Activated naive CD8-positive, alpha-beta T cell treated with anti-CD3 and anti-CD28 coated beads for 36 hours (primary cell): ENCODE data around the gene LSM12. TPM values are rescaled to one million over a fixed set of nuclear protein-coding genes. Genes with fewer than 3 reads are reported as not detected.

ENCODE experiments used
- DNase-seq: peaks from one replicate; pipeline ENCODE4 v3.0.0; 2021
- H3K27ac Mint-ChIP-seq: one replicate; pipeline ENCODE4 v1.8.0; 2022; ENCODE audit warnings: mild to moderate bottlenecking, moderate library complexity, mixed read lengths
- H3K27me3 Mint-ChIP-seq: one replicate; pipeline ENCODE4 v1.8.0; 2022; ENCODE audit warnings: mild to moderate bottlenecking, mixed read lengths
- H3K36me3 Mint-ChIP-seq: one replicate; pipeline ENCODE4 v1.8.0; 2021; ENCODE audit warnings: mild to moderate bottlenecking, mixed read lengths
- H3K4me1 Mint-ChIP-seq: one replicate; pipeline ENCODE4 v1.8.0; 2021; ENCODE audit warnings: mixed read lengths
- H3K4me3 Mint-ChIP-seq: one replicate; pipeline ENCODE4 v1.8.0; 2022; ENCODE audit warnings: mild to moderate bottlenecking, moderate library complexity, mixed read lengths
- H3K9me3 Mint-ChIP-seq: one replicate; pipeline ENCODE4 v1.8.0; 2022; ENCODE audit warnings: mixed read lengths
- total RNA-seq, 2 experiments: library from RNA; stranded (reverse); gene quantifications; one replicate each; pipeline ENCODE4 v1.2.3, GENCODE V29; 2021

LSM12 gene
- total RNA-seq, 2 experiments from 2014 or later = 103 to 110 TPM

- Mint-ChIP-seq H3K4me1 (peaks cover 13% of the 10 kb centered on the region), H3K27ac (peak overlapping the region; percentile 44), H3K4me3 (no peak overlapping the region), H3K27me3 (no peaks in the 10 kb centered on the region), H3K36me3 (peaks cover 7% of the 10 kb centered on the region), H3K9me3 (no peaks in the 10 kb centered on the region)
- no peak for DNase-seq
Observed at GRCh38 chr17:44085908-44086307, 19.4 kb upstream of the LSM12 start.

GRCh38 chr17:44084921-44085320, 18.4 kb upstream of the LSM12 start:
- Mint-ChIP-seq H3K36me3 (peaks cover 7% of the 10 kb centered on the region), H3K27ac (no peak overlapping the region), H3K9me3 (no peaks in the 10 kb centered on the region), H3K4me1 (peaks cover 13% of the 10 kb centered on the region), H3K27me3 (no peaks in the 10 kb centered on the region), H3K4me3 (no peak overlapping the region)
- DNase-seq = no peak

GRCh38 chr17:44084131-44084538, 17.7 kb upstream of the LSM12 start:
- H3K9me3 Mint-ChIP-seq = no peaks in the 10 kb centered on the region
- no peaks in the 10 kb centered on the region for H3K27me3 Mint-ChIP-seq
- H3K4me1 Mint-ChIP-seq = peaks cover 13% of the 10 kb centered on the region
- H3K4me3 Mint-ChIP-seq = no peak overlapping the region
- H3K27ac Mint-ChIP-seq = no peak overlapping the region
- H3K36me3 Mint-ChIP-seq = peaks cover 7% of the 10 kb centered on the region
- peak; percentile 51 for DNase-seq

- Mint-ChIP-seq H3K27me3 (no peaks in the 10 kb centered on the region), H3K27ac (no peak overlapping the region), H3K4me1 (peaks cover 13% of the 10 kb centered on the region), H3K9me3 (no peaks in the 10 kb centered on the region), H3K4me3 (no peak overlapping the region), H3K36me3 (peaks cover 3% of the 10 kb centered on the region)
- DNase-seq = no peak
Observed at GRCh38 chr17:44083250-44083849, 16.9 kb upstream of the LSM12 start.

GRCh38 chr17:44082256-44082927, 15.9 kb upstream of the LSM12 start:
- peaks cover 11% of the 10 kb centered on the region for H3K4me1 Mint-ChIP-seq
- H3K9me3 Mint-ChIP-seq = no peaks in the 10 kb centered on the region
- H3K36me3 Mint-ChIP-seq = peaks cover 3% of the 10 kb centered on the region
- H3K4me3 Mint-ChIP-seq = no peak overlapping the region
- no peaks in the 10 kb centered on the region for H3K27me3 Mint-ChIP-seq
- DNase-seq = no peak
- no peak overlapping the region for H3K27ac Mint-ChIP-seq

- peaks cover 6% of the 10 kb centered on the region for H3K4me1 Mint-ChIP-seq
- no peak overlapping the region for H3K27ac Mint-ChIP-seq
Observed at GRCh38 chr17:44081681-44082080, 15.2 kb upstream of the LSM12 start.

GRCh38 chr17:44079877-44080821, 13.7 kb upstream of the LSM12 start:
- Mint-ChIP-seq H3K27me3 (no peaks in the 10 kb centered on the region), H3K36me3 (peaks cover 10% of the 10 kb centered on the region), H3K4me1 (no peaks in the 10 kb centered on the region), H3K4me3 (no peak overlapping the region), H3K9me3 (no peaks in the 10 kb centered on the region), H3K27ac (peak overlapping the region; percentile 51)
- DNase-seq = no peak

More at GRCh38 chr17:44081681-44082080, 15.2 kb upstream of the LSM12 start:
- Mint-ChIP-seq H3K36me3 (peaks cover 3% of the 10 kb centered on the region), H3K27me3 (no peaks in the 10 kb centered on the region), H3K4me3 (no peak overlapping the region), H3K9me3 (no peaks in the 10 kb centered on the region)
- no peak for DNase-seq

GRCh38 chr17:44078412-44078811, 11.9 kb upstream of the LSM12 start:
- no peak for DNase-seq
- Mint-ChIP-seq H3K27me3 (no peaks in the 10 kb centered on the region), H3K27ac (no peak overlapping the region), H3K9me3 (no peaks in the 10 kb centered on the region), H3K36me3 (peaks cover 10% of the 10 kb centered on the region), H3K4me1 (peaks cover 3% of the 10 kb centered on the region), H3K4me3 (no peak overlapping the region)

GRCh38 chr17:44077595-44077909, 11.1 kb upstream of the LSM12 start:
- Mint-ChIP-seq H3K36me3 (peaks cover 8% of the 10 kb centered on the region), H3K4me3 (no peak overlapping the region), H3K27me3 (no peaks in the 10 kb centered on the region), H3K9me3 (no peaks in the 10 kb centered on the region), H3K4me1 (peaks cover 6% of the 10 kb centered on the region), H3K27ac (peak overlapping the region; percentile 13)
- DNase-seq = no peak

GRCh38 chr17:44076716-44077594, 10.5 kb upstream of the LSM12 start:
- Mint-ChIP-seq H3K4me3 (no peak overlapping the region), H3K4me1 (peaks cover 7% of the 10 kb centered on the region), H3K9me3 (no peaks in the 10 kb centered on the region), H3K27ac (no peak overlapping the region), H3K36me3 (peaks cover 6% of the 10 kb centered on the region), H3K27me3 (no peaks in the 10 kb centered on the region)
- DNase-seq = no peak

GRCh38 chr17:44075598-44076293, 9.3 kb upstream of the LSM12 start:
- Mint-ChIP-seq H3K36me3 (peaks cover 8% of the 10 kb centered on the region), H3K4me1 (peaks cover 11% of the 10 kb centered on the region), H3K27me3 (no peaks in the 10 kb centered on the region), H3K4me3 (no peak overlapping the region), H3K9me3 (no peaks in the 10 kb centered on the region), H3K27ac (no peak overlapping the region)
- DNase-seq = no peak

- no peak overlapping the region for H3K4me3 Mint-ChIP-seq
- peaks cover 15% of the 10 kb centered on the region for H3K4me1 Mint-ChIP-seq
- no peak overlapping the region for H3K27ac Mint-ChIP-seq
- no peaks in the 10 kb centered on the region for H3K27me3 Mint-ChIP-seq
- peaks cover 8% of the 10 kb centered on the region for H3K36me3 Mint-ChIP-seq
- no peaks in the 10 kb centered on the region for H3K9me3 Mint-ChIP-seq
- no peak for DNase-seq
Observed at GRCh38 chr17:44074911-44075285, 8.4 kb upstream of the LSM12 start.

- no peaks in the 10 kb centered on the region for H3K27me3 Mint-ChIP-seq
- H3K4me3 Mint-ChIP-seq = no peak overlapping the region
- H3K9me3 Mint-ChIP-seq = no peaks in the 10 kb centered on the region
- H3K27ac Mint-ChIP-seq = no peak overlapping the region
- DNase-seq = no peak
- H3K4me1 Mint-ChIP-seq = peaks cover 18% of the 10 kb centered on the region
- H3K36me3 Mint-ChIP-seq = peaks cover 8% of the 10 kb centered on the region
Observed at GRCh38 chr17:44074231-44074910, 7.9 kb upstream of the LSM12 start.

GRCh38 chr17:44071772-44072171, 5.3 kb upstream of the LSM12 start:
- Mint-ChIP-seq H3K4me3 (peak overlapping the region; percentile 93), H3K27me3 (no peaks in the 10 kb centered on the region), H3K36me3 (peaks cover 8% of the 10 kb centered on the region), H3K27ac (peak overlapping the region; percentile 44), H3K4me1 (peaks cover 24% of the 10 kb centered on the region), H3K9me3 (no peaks in the 10 kb centered on the region)
- no peak for DNase-seq
